Measurements from ENCODE around the gene LRRC37B. TPM values are rescaled to one million over a fixed set of nuclear protein-coding genes. Genes with fewer than 3 reads are reported as not detected.

Gene LRRC37B
- total RNA-seq, 1 experiment from 2014 or later, result 19.1 TPM

GRCh38 chr17:32020943-32021614, 13.9 kb downstream of the LRRC37B start:
- H3K4me2 ChIP-seq (ENCODE audit: insufficient read depth, insufficient read length, low read length), result no peak overlapping the region
- no peak overlapping the region for H4K91ac ChIP-seq (ENCODE audit: insufficient read length, low read depth, low read length)
- no peak overlapping the region for H3K14ac ChIP-seq (ENCODE audit: insufficient read depth, low read length)
- no peak overlapping the region for H2BK12ac ChIP-seq (ENCODE audit: insufficient read length, low read depth, low read length)
- Mint-ChIP-seq H3K27ac (no peak overlapping the region), H3K27me3 (ENCODE audit: low read depth) (no peaks in the 10 kb centered on the region), H3K4me1 (no peaks in the 10 kb centered on the region), H3K9me3 (no peaks in the 10 kb centered on the region), H3K36me3 (ENCODE audit: insufficient read depth in 1 of 3, low read depth in 3 of 3) (peaks cover 5 to 30% (median 26%) of the 10 kb centered on the region in 3 experiments; a peak in 5 of 7 replicates), H3K4me3 (no peak overlapping the region)
- no peaks in the 10 kb centered on the region for H3K23me2 ChIP-seq (ENCODE audit: insufficient read length, low read depth, low read length, poor library complexity, severe bottlenecking)
- H3K79me2 ChIP-seq (ENCODE audit: insufficient read depth, low read length), result no peaks in the 10 kb centered on the region
- H2BK5ac ChIP-seq (ENCODE audit: insufficient read length, low read length), result no peak overlapping the region
- H2BK20ac ChIP-seq (ENCODE audit: low read depth, low read length, poor library complexity, severe bottlenecking), result no peak overlapping the region
- H3K79me1 ChIP-seq (ENCODE audit: insufficient read depth, low read depth, low read length, poor library complexity, severe bottlenecking), result no peaks in the 10 kb centered on the region
- H3T11ph ChIP-seq (ENCODE audit: low read length), result no peak overlapping the region
- no peak overlapping the region for H3K9ac ChIP-seq (ENCODE audit: extremely low read depth, insufficient read length, low read length)
- no peak overlapping the region for H2BK120ac ChIP-seq (ENCODE audit: low read depth, low read length, poor library complexity, severe bottlenecking)
- H4K20me1 ChIP-seq (ENCODE audit: control insufficient read depth, insufficient read depth, insufficient read length), result no peaks in the 10 kb centered on the region
- no peaks in the 10 kb centered on the region for H3K4me1 ChIP-seq (ENCODE audit: insufficient read depth, low read length)
- H3K23ac ChIP-seq (ENCODE audit: insufficient read length, low read depth, low read length), result no peak overlapping the region
- H3K56ac ChIP-seq (ENCODE audit: insufficient read length, low read depth, low read length), result no peak overlapping the region
- H3K18ac ChIP-seq (ENCODE audit: insufficient read length, low read depth, low read length), result no peak overlapping the region
- WGBS (ENCODE audit: extremely low coverage, insufficient read length, low lambda C conversion rate), result no CpG with 5 or more reads among the region's 16 CpGs
- no peak overlapping the region for H2AFZ ChIP-seq (ENCODE audit: low read length)
- H4K8ac ChIP-seq (replicated peaks; ENCODE audit: insufficient read length, low read depth, low read length), result no peak overlapping the region
- no peak overlapping the region for H3K27ac ChIP-seq (ENCODE audit: insufficient read length, low read depth, low read length)
- H3K9me3 ChIP-seq (ENCODE audit: control insufficient read depth, low read depth, low read length), result no peaks in the 10 kb centered on the region
- DNase-seq, result no peak
- no peak overlapping the region for H3K4ac ChIP-seq (ENCODE audit: low read depth, low read length)
- H4K5ac ChIP-seq (ENCODE audit: insufficient read length, low read depth, low read length), result no peak overlapping the region
- H2AK5ac ChIP-seq (ENCODE audit: insufficient read length, low read length), result no peak overlapping the region
- no peak overlapping the region for H2BK15ac ChIP-seq (ENCODE audit: low read depth, low read length)
- no peaks in the 10 kb centered on the region for H3K27me3 ChIP-seq (ENCODE audit: insufficient read depth, low read length)
- TF ChIP-seq CTCF (conservative IDR thresholded peaks at IDR 0.05), result no peak

All from H9 (cell line).